GM12878 (cell line): ENCODE results near the gene ARHGEF37. TPM values are rescaled to one million over a fixed set of nuclear protein-coding genes. Genes with fewer than 3 reads are reported as not detected.

Experiments used
- ATAC-seq: fragments of 200-7000 bp; cut with Tn5 transposase; 3 replicates; pipeline ENCODE4 v1.9.1; 2020; ENCODE audit warnings: mild to moderate bottlenecking, moderate library complexity
- BruUV-seq: library from RNA; stranded (reverse); fragments of 400-500 nt; replicated peaks from 2 replicates; lab custom pipeline; 2021; lab: Mats Ljungman, UMichigan
- CTCF ChIA-PET: fragments of 300-600 bp; sonication (Branson Sonifier 250); formaldehyde crosslinking; extraction: SDS; loops from one replicate; lab custom pipeline; 2021; ENCODE audit warnings: inconsistent platforms; lab: Yijun Ruan, JAX
- POLR2A ChIA-PET: fragments of 350-600 bp; formaldehyde crosslinking; extraction: SDS; loops from one replicate; lab custom pipeline; 2021; ENCODE audit warnings: inconsistent platforms; lab: Charles Lee
- RAD21 ChIA-PET: fragments of 300-600 bp; sonication (Branson Sonifier 250); formaldehyde crosslinking; loops from one replicate; lab custom pipeline; 2023; ENCODE audit warnings: antibody characterized with exemption; ENCODE audit not compliant: unreplicated experiment; lab: Charles Lee
- SMC1A ChIA-PET: fragments of 300-600 bp; sonication (Branson Sonifier 250); formaldehyde crosslinking; loops from one replicate; lab custom pipeline; 2023; ENCODE audit not compliant: unreplicated experiment, uncharacterized antibody; lab: Charles Lee
- DNase-seq: peaks from one replicate; pipeline ENCODE4 v3.0.0-alpha.2; 2011; ENCODE audit warnings: low read depth, low spot score
- FAIRE-seq: peaks from 3 replicates; lab custom pipeline; 2011; peaks lifted over from hg19 to GRCh38; lab: Jason Lieb, UNC
- H2AFZ ChIP-seq: 2 replicates; pipeline ENCODE4 v1.6.0; 2011; ENCODE audit warnings: low read depth, low read length, control low read depth; ENCODE audit not compliant: control insufficient read depth
- H3K27ac ChIP-seq: 2 replicates; pipeline ENCODE4 v1.5.1; 2011; ENCODE audit warnings: control low read depth; ENCODE audit not compliant: control insufficient read depth, insufficient read depth
- H3K27me3 ChIP-seq, 2 experiments: replicated peaks in 1 of 2; 2 replicates each; pipeline versions ENCODE4 v1.6.0 to v1.6.1; 2011; ENCODE audit warnings: low read length in 1 of 2; ENCODE audit not compliant: control insufficient read depth in 2 of 2, insufficient read depth in 2 of 2
- H3K36me3 ChIP-seq, 2 experiments: 2 replicates each; pipeline ENCODE4 v1.5.1; 2011; ENCODE audit warnings: low read length in 1 of 2; ENCODE audit not compliant: control insufficient read depth in 2 of 2, insufficient read depth in 2 of 2
- H3K4me1 ChIP-seq: 2 replicates; pipeline ENCODE4 v1.6.1; 2011; ENCODE audit warnings: mild to moderate bottlenecking, low read length, moderate library complexity, mixed read lengths; ENCODE audit not compliant: control insufficient read depth, insufficient read depth
- H3K4me2 ChIP-seq: 2 replicates; pipeline ENCODE4 v1.6.0; 2011; ENCODE audit warnings: control low read depth; ENCODE audit not compliant: control insufficient read depth, insufficient read depth
- H3K4me3 ChIP-seq: fragments of 200-600 bp; sonication (generic); 2 replicates; pipeline ENCODE4 v1.5.1; 2016
- H3K79me2 ChIP-seq: 2 replicates; pipeline ENCODE4 v1.6.0; 2011; ENCODE audit warnings: low read length; ENCODE audit not compliant: control insufficient read depth, insufficient read depth
- H3K9ac ChIP-seq: 2 replicates; pipeline ENCODE4 v1.8.0; 2011; ENCODE audit warnings: low read length, control low read depth, mixed read lengths; ENCODE audit not compliant: control insufficient read depth, insufficient read depth
- H3K9me3 ChIP-seq: replicated peaks from 3 replicates; pipeline ENCODE4 v1.5.1; 2011; ENCODE audit warnings: mild to moderate bottlenecking, low read length; ENCODE audit not compliant: control insufficient read depth, insufficient read depth
- H4K20me1 ChIP-seq: 2 replicates; pipeline ENCODE4 v1.6.0; 2011; ENCODE audit not compliant: control insufficient read depth, insufficient read depth
- CEBPB ChIP-seq, 2 experiments: fragments of 150-350 bp in 1 of 2; IDR thresholded peaks; 2 replicates each; pipeline ENCODE4 v1.6.1; 2012 to 2014; ENCODE audit warnings: low read depth in 2 of 2, low read length in 2 of 2, borderline replicate concordance in 1 of 2, inconsistent platforms in 1 of 2
- GABPA ChIP-seq: IDR thresholded peaks from 2 replicates; pipeline ENCODE4 v1.6.1; 2014; ENCODE audit warnings: antibody characterized with exemption, low read depth, mild to moderate bottlenecking, inconsistent platforms
- HDAC2 ChIP-seq: fragments of 200-600 bp; sonication (generic); IDR thresholded peaks from 2 replicates; pipeline ENCODE4 v1.6.1; 2017
- JUNB ChIP-seq: IDR thresholded peaks from 2 replicates; pipeline ENCODE4 v1.6.1; 2016; ENCODE audit warnings: antibody characterized with exemption, mild to moderate bottlenecking
- RAD21 ChIP-seq: IDR thresholded peaks from 2 replicates; pipeline ENCODE4 v1.6.1; 2011; ENCODE audit warnings: mild to moderate bottlenecking, low read depth, low read length, moderate library complexity; ENCODE audit not compliant: insufficient read depth
- SIX5 ChIP-seq: IDR thresholded peaks from 2 replicates; pipeline ENCODE4 v1.6.1; 2011; ENCODE audit warnings: mild to moderate bottlenecking, low read depth, low read length, moderate library complexity; ENCODE audit not compliant: severe bottlenecking
- WGBS: methylation state at CpG from one replicate; pipeline ENCODE4 v1.1.6; 2016; ENCODE audit warnings: low lambda C conversion rate; ENCODE audit not compliant: insufficient replicate concordance, insufficient coverage; ENCODE audit errors: missing lambda C conversion rate; 5-methylcytosine and 5-hydroxymethylcytosine counted together
- in situ Hi-C: fragments of 300-500 bp; cut with MboI; formaldehyde crosslinking; loops from 9 replicates; pipeline ENCODE4 v1.14.3; 2018; ENCODE audit warnings: mixed read lengths
- intact Hi-C: fragments of 100-400 bp; cut with micrococcal nuclease; formaldehyde crosslinking; loops from one replicate; pipeline ENCODE4 v1.14.2; 2022; ENCODE audit not compliant: unreplicated experiment
- polyA plus RNA-seq, 11 experiments: library from polyadenylated mRNA; depleted of rRNA in 4 of 11; unstranded in 6 of 11; stranded (reverse) in 5 of 11; fragments of >200 nt; fragmentation: Nextera tagmentation in 4 of 11; fragmentation: Illumina TruSeq in 1 of 11; extraction: Ambion mirVana in 4 of 11; extraction: Trizol in 1 of 11; gene quantifications; 1 replicate in 1 of 11; 2 replicates in 10 of 11; pipeline versions ENCODE4 v1.2.1 to v1.2.3, GENCODE V29; 2011 to 2016; ENCODE audit warnings: inconsistent platforms in 2 of 11, missing spikeins in 2 of 11, low read depth in 1 of 11
- total RNA-seq, 4 experiments: library from RNA; depleted of rRNA in 3 of 4; stranded (reverse); fragments of >200 nt in 3 of 4; fragmentation: Illumina TruSeq in 1 of 4; extraction: Trizol in 1 of 4; gene quantifications; 2 replicates each; pipeline versions ENCODE4 v1.2.1 to v1.2.3, GENCODE V29; 2013 to 2021
- TF ChIP-seq, protein P1 (sequence below): fragments of 450-650 bp; IDR thresholded peaks from 2 replicates; pipeline ENCODE4 v1.6.1; 2017; ENCODE audit warnings: low read depth, mild to moderate bottlenecking, moderate library complexity
- TF ChIP-seq, protein P2 (sequence below): fragments of 450-650 bp; formaldehyde crosslinking; IDR thresholded peaks from 2 replicates; pipeline ENCODE4 v1.5.0; 2022; ENCODE audit warnings: mild to moderate bottlenecking, missing genetic modification characterization

The ARHGEF37 gene
- total and polyA plus RNA-seq, 10 of the 15 experiments (the other 5 are each of a cell fraction or from before 2014, with no cell fraction given) = 0.16 to 1.1 (median 0.63) TPM

DNA sequence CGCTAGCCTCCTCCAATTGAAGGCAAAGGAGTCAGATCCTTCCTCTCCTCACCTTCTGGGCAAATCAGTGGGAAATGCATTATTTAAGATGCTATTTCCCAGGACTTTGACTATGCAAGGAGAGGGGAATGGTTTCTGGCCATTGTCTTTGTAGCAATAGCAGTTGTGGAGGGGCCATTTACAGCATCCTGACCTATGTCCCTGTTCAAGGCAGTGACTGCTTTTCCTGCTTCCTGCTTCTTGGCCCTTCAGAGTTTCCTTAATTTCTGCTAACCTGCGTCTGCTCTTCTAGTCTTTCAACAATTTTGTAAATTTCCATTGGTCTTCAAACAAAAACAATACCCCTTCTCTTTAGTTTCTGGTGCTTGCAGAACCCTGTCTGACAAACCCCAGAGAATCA, 76.0 kb downstream of the ARHGEF37 start:
- FAIRE-seq (no peak), ATAC-seq (no peak), DNase-seq (no peak)
- RAD21 ChIA-PET = interaction anchor here (0.8 to 2.4 kb wide), 14 partner anchors 9 to 195 kb away, joined by 3 to 45 read pairs (median 8); no protein-coding TSS in a partner anchor
- SMC1A ChIA-PET = interaction anchor here (0.7 to 13.2 kb wide), 19 partner anchors 10 to 197 kb away, joined by 3 to 210 read pairs (median 3); no protein-coding TSS in a partner anchor
- H3K4me3 ChIP-seq = no peak overlapping the region
- H3K4me1 ChIP-seq = no peaks in the 10 kb centered on the region
- H3K27me3 ChIP-seq = no peaks in the 10 kb centered on the region; a peak in 1 of 4 replicates
- TF ChIP-seq, protein P1, sequence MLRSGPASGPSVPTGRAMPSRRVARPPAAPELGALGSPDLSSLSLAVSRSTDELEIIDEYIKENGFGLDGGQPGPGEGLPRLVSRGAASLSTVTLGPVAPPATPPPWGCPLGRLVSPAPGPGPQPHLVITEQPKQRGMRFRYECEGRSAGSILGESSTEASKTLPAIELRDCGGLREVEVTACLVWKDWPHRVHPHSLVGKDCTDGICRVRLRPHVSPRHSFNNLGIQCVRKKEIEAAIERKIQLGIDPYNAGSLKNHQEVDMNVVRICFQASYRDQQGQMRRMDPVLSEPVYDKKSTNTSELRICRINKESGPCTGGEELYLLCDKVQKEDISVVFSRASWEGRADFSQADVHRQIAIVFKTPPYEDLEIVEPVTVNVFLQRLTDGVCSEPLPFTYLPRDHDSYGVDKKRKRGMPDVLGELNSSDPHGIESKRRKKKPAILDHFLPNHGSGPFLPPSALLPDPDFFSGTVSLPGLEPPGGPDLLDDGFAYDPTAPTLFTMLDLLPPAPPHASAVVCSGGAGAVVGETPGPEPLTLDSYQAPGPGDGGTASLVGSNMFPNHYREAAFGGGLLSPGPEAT = no peak
- TF ChIP-seq RAD21 = no peak
- no peak for TF ChIP-seq CEBPB (IDR thresholded peaks at IDR 0.05; ENCODE audit: borderline replicate concordance in 1 of 2, low read depth in 2 of 2, low read length in 2 of 2)
- TF ChIP-seq SIX5 = no peak
- TF ChIP-seq, protein P2, sequence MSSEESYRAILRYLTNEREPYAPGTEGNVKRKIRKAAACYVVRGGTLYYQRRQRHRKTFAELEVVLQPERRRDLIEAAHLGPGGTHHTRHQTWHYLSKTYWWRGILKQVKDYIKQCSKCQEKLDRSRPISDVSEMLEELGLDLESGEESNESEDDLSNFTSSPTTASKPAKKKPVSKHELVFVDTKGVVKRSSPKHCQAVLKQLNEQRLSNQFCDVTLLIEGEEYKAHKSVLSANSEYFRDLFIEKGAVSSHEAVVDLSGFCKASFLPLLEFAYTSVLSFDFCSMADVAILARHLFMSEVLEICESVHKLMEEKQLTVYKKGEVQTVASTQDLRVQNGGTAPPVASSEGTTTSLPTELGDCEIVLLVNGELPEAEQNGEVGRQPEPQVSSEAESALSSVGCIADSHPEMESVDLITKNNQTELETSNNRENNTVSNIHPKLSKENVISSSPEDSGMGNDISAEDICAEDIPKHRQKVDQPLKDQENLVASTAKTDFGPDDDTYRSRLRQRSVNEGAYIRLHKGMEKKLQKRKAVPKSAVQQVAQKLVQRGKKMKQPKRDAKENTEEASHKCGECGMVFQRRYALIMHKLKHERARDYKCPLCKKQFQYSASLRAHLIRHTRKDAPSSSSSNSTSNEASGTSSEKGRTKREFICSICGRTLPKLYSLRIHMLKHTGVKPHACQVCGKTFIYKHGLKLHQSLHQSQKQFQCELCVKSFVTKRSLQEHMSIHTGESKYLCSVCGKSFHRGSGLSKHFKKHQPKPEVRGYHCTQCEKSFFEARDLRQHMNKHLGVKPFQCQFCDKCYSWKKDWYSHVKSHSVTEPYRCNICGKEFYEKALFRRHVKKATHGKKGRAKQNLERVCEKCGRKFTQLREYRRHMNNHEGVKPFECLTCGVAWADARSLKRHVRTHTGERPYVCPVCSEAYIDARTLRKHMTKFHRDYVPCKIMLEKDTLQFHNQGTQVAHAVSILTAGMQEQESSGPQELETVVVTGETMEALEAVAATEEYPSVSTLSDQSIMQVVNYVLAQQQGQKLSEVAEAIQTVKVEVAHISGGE (CRISPR knock-in tag) = no peak
- TF ChIP-seq HDAC2 = no peak
- no peak for TF ChIP-seq GABPA
- no peak for TF ChIP-seq JUNB
- H4K20me1 ChIP-seq = no peaks in the 10 kb centered on the region
- CTCF ChIA-PET = interaction anchor here (0.8 to 13.8 kb wide), 25 partner anchors 8 to 333 kb away, joined by 3 to 349 read pairs (median 4); partner anchors contain the start of gene PPARGC1B
- H3K9ac ChIP-seq = no peak overlapping the region
- intact Hi-C loops (no loop called here), in situ Hi-C loops (no loop called here)
- H3K36me3 ChIP-seq = no peaks in the 10 kb centered on the region
- WGBS = 90% methylated on average over 2 of the region's 2 CpGs
- H3K27ac ChIP-seq = no peak overlapping the region
- no peak overlapping the region for H3K4me2 ChIP-seq
- H2AFZ ChIP-seq = no peak overlapping the region
- H3K79me2 ChIP-seq = no peaks in the 10 kb centered on the region
- BruUV-seq = no TSS peak
- POLR2A ChIA-PET = interaction anchor here (1.0 kb wide), 1 partner anchor 9 kb away, joined by 4 read pairs; no protein-coding TSS in a partner anchor
- peaks cover 6% of the 10 kb centered on the region; the same call in 2 of the 3 replicates for H3K9me3 ChIP-seq
